ENCODE data around the gene CCDC24.
A peak's percentile ranks its signal among the peaks of the same experiment; 100 is the strongest.

CCDC24 gene

DNA sequence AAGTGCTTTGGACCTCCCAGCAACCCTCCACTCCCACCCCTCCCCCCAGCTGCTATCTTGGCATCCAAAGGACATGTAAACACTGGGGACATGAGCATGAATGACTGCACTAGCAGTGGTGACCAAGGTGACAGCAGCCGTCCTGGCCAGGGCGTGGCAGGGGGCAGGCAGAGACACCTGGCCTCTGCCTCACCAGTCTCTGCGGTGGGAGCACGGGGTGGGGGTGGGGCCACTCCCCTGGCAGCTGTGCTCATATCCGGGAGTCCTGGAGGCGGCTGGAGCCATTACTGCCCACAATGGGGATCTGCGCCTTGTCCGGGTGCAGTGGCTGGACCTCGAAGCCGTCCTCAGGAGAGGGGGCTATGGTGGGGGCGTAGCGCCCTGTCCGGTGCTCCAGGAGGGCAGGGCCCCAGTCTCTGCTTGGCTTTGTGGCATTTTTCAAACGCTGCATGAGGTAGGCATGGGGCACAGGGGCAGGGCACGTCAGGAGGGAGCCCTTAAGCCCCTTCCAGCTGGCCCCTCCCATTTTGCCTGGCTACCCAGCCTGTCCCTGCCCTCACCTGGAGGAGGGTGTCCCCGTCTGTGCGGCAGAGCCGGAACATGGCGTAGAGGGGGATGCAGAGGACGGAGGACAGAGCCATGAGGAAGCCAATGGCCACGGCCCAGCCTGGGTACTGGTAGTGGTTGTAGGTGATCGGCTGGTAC lies 6.0 kb downstream of the CCDC24 start:
- DNase-seq (ENCODE audit: low read depth): no peak

- DNase-seq (ENCODE audit: low read depth): no peak
Measured at GRCh38 chr1:43998000-43998378, 6.6 kb downstream of the CCDC24 start.

DNA sequence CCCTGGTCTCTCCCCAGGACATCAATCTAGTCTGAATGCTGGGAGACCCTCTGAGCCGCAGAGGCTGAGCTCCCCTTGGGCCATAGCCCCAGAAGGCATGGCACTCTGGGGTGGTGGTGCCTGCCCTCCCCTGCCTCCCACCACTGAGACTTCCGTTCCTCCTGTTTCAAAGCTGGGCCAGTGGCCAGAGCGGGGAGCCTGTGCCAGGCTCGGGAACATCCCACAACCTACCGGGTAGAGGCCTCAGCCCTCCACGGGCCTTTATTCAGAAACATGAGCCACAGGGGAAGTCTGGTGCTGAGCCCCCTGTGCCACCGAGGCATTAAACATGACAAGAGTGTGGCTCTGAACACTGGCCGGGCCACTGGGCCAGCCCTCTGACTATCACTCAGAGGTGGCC lies 8.1 kb downstream of the CCDC24 start:
- no peak for DNase-seq (ENCODE audit: low read depth)

GRCh38 chr1:44000122-44000665 lies 8.8 kb downstream of the CCDC24 start:
- DNase-seq (ENCODE audit: low read depth): no peak

GRCh38 chr1:44002165-44002564 lies 10.8 kb downstream of the CCDC24 start:
- DNase-seq (ENCODE audit: low read depth): no peak

DNA sequence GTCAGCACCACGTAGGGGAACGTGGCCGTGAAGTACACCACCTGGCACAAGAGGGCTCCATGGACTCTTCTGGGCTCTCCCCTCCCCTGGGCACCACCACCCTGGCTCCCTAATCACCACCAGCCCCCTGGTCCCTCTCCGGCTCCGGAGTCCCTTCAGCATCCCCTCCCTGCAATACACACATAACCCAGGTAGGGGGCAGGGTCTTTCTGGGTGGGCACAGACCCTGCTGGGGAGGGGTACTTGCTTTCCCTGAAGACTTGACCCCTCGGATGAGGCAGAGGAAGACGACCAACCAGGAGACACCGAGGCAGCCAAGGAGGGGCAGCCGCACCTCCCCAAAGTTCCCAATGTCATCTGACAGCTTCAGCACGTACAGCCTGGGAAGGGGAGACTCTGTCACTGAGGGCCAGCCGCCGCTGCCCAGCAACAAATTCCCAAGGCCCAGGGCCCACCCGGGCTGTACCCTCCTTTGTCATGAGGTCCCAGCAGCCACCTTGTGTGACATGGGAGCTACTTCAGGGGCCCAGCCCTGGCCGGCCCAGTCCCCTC lies 11.3 kb downstream of the CCDC24 start:
- no peak for DNase-seq (ENCODE audit: low read depth)

- DNase-seq (ENCODE audit: low read depth): no peak
Measured at GRCh38 chr1:44008259-44008658, 16.9 kb downstream of the CCDC24 start.

GRCh38 chr1:44010935-44011471 lies 19.6 kb downstream of the CCDC24 start:
- DNase-seq (ENCODE audit: low read depth): no peak

- peak; percentile 20 for DNase-seq (ENCODE audit: low read depth)
Measured at GRCh38 chr1:44012404-44012803, 21.0 kb downstream of the CCDC24 start.

GRCh38 chr1:44012941-44013609 lies 21.7 kb downstream of the CCDC24 start:
- no peak for DNase-seq (ENCODE audit: low read depth)

DNA sequence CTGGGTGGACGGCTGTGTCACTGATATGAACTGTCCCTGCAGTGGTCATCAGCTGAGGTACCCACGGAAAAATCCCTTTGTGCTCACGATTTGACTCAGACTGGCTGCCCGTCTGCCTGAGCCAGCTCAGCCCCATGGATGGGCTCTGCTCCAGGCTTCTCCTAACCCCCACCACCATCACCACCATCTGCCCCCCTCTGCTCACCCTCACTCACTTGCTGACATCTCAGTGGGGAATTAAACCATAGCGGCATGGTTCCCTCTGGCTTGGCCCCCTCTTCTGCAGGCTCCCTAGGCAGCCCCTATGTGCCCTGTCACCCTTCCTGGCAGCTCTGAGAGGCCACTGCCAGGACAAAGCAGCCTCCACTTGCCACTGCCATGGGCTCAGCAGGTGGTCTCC lies 22.6 kb downstream of the CCDC24 start:
- DNase-seq (ENCODE audit: low read depth): no peak

DNA sequence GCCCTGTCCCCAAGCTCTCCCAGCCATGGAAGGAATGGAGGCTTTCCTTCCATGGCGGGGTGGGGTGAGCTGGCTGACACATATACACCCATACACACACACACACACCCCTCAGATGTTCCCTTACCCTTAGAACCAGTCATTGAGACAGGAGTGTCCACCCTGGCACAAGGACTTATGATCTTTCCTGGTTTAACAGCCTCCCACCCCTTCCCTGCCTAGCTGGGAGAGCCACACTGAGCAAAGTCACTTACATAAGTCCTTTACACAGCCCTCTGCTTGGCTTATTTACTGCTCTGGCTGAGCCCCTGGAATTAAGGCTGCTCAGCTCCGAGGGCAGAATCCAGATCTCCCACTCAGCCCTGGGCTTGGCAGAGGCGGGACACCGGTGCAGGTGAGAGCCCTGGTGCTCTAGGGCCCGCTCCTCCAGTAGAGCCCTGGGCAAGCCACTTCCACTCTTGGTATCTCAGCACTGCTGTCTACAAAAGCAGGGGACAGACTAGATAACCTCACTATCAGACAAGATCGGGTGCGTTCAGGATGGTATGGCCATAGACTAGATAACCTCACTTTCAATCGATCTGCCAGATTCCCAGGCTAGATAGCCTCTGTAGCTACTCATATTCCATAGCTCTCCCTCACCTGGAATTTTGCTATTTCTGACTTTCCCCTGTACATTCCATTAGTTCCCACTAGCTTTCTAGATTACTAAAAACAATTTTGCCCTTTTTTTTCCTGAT lies 23.1 kb downstream of the CCDC24 start:
- no peak for DNase-seq (ENCODE audit: low read depth)

DNA sequence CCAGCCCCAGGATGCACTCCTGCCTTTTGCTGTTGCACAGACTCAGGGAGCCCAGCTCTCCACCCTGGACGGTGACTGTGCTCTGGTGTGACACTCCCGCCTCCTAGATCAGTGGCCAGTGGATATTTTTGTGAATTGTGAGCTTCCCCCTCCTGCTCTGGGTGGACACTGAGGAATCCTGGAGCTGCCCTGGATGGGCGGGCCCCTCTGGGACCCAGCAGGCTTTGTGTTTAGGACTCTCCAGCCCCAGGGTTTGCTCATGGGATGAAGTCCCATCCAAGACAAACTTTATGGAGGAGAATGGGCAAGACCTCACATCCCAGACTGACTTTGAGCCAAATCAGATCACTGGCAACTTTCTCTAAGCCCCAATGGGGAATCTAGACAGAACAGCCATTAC lies 23.8 kb downstream of the CCDC24 start:
- DNase-seq (ENCODE audit: low read depth): peak; percentile 14

- DNase-seq (ENCODE audit: low read depth): no peak
Measured at GRCh38 chr1:44016041-44016889, 24.9 kb downstream of the CCDC24 start.

DNA sequence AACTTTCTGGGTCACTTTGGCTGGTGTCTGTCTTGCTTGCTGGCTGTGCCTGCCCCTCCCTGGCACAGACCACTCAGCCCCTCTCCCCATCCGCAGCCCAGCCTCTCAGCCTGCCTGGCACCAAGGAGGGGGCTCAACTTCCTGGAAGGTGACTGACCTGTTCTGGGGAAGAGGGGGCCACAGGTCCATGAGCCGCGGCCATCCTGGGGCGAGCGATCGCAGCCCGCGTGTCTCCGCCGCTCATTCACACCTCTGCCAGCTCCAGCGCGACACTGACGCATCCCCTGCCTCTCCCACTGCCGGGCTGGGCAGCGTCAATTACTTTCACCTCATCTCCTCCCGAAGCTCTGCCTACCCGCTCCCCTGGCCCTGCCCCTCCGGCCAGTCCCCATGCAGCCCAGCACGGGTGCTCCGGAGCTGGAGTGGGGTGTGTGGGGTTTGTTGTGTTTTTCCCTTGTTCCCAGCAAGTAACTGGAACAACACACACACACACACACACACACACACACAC lies 25.5 kb downstream of the CCDC24 start:
- no peak for DNase-seq (ENCODE audit: low read depth)

- no peak for DNase-seq (ENCODE audit: low read depth)
Measured at GRCh38 chr1:44019466-44019948, 28.1 kb downstream of the CCDC24 start.

DNA sequence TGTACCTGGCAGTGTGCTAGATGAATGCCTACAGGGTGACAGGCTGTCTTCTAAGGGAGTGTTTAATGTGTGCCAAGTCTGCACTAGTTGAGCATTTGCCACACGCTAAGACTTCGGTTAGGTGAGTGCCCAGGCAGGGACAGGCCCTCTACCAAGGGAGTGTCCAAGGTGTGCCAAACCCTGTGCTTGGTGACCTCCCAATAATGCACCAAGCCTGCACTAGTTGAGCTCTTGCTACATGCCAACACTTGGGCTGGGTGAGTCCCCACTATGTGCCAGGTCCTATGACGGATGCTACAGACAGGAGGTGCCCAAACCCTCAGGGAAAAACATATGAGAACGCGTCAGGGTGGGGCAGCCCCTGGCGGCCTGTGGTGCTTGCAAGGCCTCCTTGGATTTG lies 29.1 kb downstream of the CCDC24 start:
- DNase-seq (ENCODE audit: low read depth): no peak

GRCh38 chr1:44021156-44021555 lies 29.8 kb downstream of the CCDC24 start:
- DNase-seq (ENCODE audit: low read depth): no peak

DNA sequence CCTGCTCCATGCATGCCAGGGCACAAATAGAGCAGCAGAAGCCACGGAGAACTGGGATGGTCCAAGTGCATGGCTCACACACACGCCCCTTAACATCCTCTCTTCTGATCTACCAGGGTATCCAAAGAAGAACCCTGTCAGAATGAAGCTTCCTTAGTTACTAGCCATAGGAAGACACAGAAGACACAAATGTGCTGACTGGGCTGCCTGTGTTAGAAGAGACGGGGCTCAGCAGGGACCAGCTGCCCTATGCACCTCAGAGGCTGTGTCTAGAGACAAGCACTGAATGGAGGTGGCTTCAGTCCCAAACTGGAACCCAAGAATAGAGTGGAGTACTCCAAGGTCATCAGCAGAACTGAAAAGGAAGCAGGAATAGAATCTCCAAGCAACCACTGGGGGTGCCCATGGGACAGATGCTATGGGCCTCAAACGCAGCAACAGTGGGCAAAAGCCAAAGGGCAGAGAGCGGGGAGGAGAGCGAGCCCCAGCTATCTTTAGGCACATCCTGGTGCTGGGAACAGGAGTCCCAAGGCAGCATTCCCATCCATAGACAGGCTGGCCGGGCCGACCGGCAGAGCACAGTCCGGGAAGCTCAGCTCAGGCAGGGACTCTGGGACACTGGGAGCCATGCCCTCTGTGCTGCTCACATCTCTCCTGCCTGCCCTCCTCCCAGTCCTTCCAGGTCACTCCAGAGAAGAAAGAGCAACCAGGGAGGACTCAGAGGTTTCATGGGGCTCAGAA lies 30.4 kb downstream of the CCDC24 start:
- DNase-seq (ENCODE audit: low read depth): no peak
